GM19023 (cell line): ENCODE data around the gene SLC36A2.
"Not testable (repeated sequence)": the region's sequence is repeated elsewhere in the genome, so short reads cannot be mapped to it uniquely, and the experiment has no call there.

Source experiments
- ATAC-seq: cut with Tn5 transposase; IDR thresholded peaks from one replicate; pipeline ENCODE4 v1.9.1; 2021; ENCODE audit warnings: mild to moderate bottlenecking, moderate library complexity; ENCODE audit not compliant: unreplicated experiment

SLC36A2 gene

DNA sequence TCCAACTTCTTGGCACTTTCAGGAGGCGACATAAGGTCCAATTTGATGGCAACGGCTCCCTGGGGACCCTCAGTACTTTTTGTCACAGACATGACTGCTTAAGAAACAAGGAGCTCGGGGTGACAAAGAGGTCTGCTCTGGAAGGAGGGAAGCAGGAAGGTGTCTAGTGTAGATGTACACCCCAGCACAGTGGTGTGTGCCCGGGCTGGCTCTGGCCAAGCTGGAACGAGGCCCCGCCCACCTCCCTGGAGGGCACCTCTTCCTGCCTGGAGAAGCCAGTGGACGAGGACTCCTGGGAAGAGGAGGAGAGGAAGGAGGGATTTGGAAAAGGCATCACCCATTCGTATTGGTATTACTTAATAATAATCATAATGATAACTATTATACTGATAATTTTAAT lies at the start of gene SLC36A2:
SLC36A2 (minus strand) TSS at position 191 of the 400 bp plus-strand sequence; CDS start at position 92, 99 bp downstream.
- ATAC-seq = no peak

- ATAC-seq = no peak
Observed at GRCh38 chr5:151388960-151389359, 41.6 kb upstream of the SLC36A2 start.

DNA sequence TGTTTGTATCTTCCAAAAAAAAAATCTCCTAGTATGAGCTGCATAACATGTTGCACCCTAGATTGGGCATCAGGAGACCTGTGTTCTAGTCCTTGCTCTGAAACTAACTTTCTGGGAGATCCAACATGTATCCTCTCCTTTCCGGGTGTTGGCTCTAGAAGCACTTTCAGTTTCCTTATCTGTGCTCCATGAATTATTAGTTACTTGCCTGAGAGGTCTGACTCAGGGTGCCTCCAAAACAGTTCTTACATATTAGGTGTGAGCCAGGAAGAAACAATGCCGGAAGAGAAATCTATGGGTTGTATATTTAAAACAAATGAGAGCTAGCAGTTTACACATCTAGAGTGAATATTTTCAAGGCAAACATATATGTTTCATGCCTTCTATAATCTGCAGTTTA lies 36.7 kb upstream of the SLC36A2 start:
- ATAC-seq = no peak

- no peak for ATAC-seq
Observed at GRCh38 chr5:151383011-151383410, 35.7 kb upstream of the SLC36A2 start.

GRCh38 chr5:151382576-151382975 lies 35.2 kb upstream of the SLC36A2 start:
- no peak for ATAC-seq

DNA sequence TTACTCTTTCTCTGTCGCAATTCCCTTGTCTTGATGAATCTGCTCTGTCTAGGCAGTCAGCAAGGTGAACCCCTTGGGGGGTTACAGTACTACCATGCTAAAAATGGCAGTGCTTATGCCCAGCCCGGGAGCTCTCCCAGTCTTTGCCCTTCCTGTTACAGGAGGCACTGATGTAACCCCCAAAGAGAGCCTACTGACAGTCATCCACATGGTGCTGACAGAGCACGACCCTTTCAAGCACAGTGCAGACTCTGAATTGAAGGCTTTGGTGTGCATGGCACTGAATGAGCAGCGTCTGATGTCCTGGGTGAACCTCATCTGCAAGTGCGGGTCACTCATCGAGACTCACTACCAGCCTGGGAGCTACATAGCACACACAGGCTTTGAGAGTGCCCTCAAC lies 34.5 kb upstream of the SLC36A2 start:
- no peak for ATAC-seq

DNA sequence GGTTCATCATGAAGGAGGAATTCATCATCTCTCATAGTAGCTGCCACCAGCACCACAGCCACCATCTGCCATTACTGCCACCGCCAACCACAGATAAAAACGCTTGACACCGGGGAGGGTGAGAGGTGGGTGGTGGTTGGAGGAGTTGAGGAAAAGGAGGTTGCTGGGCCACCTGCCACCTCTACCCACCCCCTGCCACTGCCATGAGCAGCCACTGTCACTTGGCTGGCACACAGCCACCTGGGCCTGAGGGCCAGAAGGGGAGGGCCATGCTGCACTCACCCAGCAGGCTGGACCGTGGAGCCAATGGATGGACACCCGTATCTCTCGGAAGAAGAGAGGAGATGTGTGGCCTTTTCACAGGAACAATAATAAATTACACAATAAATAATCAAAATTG lies 31.3 kb upstream of the SLC36A2 start:
- no peak for ATAC-seq

DNA sequence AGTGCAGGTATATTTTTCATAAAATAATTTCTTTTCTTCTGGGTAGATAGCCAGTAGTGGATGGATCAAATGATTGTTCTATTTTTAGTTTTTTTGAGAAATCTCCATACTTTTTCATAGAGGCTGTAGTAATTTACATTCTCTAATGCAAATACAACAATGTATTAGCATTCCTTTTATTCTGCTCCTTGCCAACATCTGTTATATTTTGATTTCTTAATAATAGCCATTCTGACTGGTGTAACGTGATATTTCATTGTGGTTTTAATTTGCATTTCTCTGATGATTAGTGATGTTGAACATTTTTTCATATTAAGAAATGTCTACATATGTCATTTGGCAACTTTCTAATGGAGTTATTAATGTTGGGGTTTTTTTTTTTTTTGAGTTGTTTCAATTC lies 27.2 kb upstream of the SLC36A2 start:
- no peak for ATAC-seq

GRCh38 chr5:151367038-151367437 lies 19.7 kb upstream of the SLC36A2 start:
- not testable (repeated sequence) for ATAC-seq

DNA sequence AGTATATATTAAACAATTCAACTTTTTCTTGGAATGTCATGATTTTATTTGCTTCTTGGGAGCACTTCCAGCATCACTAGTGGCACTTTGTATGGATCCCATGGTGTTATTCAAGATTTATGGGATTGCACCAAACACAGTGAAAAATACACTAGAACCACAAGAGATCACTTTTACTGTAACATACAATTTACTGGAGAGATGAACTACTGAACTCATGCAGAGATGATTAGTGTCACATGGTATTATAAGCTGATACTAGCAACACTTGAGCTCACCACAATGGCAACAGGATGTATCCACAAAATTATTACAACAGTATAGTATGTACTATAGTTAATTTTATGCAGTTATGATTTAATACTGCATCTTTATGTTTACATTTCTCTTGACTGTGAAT lies 16.3 kb upstream of the SLC36A2 start:
- ATAC-seq = no peak

GRCh38 chr5:151362970-151363369 lies 15.6 kb upstream of the SLC36A2 start:
- no peak for ATAC-seq

DNA sequence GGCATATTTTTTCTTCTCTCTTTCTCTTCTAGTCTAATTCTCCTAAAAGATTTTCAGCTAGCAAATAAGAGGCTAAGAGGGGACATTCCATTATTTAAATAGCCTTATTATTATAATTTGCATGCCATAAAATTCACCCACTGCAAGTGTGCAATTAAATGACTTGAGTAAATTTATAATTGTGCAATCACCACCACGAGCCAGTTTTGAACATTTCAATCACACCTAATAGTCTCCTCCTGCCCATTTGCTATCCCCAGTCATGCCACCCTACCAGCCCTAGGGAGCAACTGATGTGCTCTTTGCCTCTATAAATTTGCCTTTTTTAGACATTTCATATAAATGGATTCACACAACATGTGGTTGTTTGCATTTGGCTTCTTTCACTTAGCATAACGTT lies 12.0 kb upstream of the SLC36A2 start:
- ATAC-seq = no peak

DNA sequence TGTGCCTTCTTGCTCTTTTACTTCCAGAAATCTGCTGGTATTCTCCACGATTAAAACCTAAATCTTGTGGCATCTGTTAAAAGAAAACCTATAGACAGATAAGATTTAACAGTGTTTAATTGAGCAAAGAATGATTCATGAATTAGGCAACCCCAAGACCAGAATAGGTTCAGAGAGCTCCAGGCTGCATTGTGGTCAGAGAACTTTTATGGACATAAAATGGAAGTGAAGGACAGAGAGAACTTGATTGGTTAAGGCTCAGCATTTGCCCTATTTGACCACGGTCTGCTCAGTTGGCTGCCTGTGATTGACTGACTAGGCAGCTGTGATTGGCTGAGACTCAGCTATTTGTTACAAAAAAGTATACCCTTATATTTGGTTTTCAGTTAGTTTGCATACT lies 10.4 kb upstream of the SLC36A2 start:
- no peak for ATAC-seq

DNA sequence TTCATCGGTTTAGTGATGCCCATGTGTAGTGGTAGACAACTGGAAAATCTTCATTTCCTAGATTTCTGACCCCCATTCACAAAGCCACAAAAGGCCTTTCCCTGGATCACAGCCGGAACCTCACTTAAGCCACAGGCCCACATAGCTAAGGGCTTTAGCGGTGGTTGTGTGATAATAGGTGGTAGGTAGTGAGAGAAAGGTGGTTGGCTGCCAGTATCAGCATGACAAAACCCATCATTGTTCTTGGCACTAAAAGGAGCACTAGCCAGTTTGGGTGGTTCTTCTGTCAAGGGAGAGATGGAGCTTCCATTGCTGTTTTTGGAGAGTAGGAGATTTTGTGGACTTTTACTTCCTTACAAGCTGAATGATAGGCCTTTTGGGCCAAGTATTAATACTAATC lies 9.7 kb upstream of the SLC36A2 start:
- no peak for ATAC-seq

- ATAC-seq = no peak
Observed at GRCh38 chr5:151351671-151352070, 4.3 kb upstream of the SLC36A2 start.

DNA sequence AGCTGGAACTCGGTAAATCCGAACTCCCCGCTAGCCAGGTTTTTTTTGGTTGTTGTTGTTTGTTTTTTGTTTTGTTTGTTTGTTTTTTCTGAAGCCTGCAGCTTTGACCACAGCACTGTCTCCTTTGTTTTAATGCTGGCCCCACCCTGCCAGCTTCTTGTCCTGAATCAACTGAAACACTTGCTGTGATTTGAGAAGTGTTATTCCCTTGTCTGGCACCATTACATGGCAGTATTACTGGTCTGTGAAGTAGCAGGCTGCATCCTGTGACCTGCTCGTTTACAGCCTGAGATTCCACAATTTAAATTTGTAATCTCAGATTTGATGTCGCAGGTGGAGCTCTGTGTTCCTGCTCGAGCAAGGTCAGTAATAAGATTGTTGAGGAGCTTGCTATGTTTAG lies 1.4 kb upstream of the SLC36A2 start:
- no peak for ATAC-seq

DNA sequence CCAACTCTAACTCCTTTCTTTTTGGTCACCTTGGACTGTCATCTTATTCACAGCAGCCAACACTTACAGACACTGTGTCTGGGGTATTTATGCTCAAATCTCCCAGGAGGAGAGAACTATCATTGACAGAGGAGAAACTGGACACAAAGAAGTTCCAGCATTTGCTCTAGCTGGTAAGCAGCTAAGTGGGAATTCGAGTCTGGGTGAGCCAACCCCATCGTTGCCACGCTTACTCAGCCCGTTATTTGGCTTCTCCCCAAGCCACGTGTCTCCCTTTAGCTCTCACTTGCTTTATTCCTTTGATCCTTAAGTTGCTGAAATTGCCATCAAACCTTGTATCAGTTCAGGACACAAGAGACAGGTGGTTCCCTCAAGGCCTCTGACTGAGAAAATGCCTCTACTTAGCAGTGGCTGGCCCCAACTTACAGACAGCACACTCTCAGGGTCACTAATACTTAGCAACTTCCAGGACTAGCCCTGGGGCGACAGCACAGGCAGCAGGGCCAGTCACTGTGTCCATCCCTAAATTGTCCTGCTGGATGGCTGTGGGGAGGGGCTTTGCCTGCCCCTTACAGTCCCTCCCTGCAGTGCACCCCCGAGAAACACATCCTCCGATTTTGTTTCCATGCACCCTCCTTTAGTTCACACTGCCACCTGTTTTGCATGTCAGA lies 1.4 kb downstream of the SLC36A2 start:
- no peak for ATAC-seq

DNA sequence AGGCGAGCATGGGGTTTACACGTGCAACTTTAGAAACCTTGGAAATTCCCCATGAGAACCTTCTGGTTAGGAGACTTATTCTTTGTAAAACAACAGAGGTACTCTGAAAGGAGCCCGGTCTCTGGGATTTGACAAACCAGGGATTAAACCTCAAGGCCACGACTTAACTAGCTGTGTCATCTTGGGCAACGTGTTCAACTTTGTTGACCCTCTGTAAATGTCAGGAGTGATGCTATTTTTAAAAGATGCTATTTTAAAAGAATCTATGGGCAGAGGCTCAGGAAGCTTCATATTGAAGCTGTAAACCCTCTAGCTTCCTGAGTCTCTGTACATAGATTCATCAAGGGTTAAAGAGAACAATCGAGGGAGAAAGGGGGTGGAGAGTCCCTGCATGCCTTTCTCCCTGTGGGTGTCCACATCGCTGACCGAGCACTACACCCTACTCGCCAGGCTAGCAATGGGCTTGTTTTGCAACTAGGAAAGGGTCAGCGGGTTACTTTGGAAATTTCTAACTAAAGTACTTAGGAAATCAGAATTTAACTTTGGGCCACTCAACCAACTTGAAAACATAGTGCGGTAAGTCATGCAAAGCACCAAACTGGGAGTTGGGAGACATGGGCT lies 2.1 kb downstream of the SLC36A2 start:
- no peak for ATAC-seq

DNA sequence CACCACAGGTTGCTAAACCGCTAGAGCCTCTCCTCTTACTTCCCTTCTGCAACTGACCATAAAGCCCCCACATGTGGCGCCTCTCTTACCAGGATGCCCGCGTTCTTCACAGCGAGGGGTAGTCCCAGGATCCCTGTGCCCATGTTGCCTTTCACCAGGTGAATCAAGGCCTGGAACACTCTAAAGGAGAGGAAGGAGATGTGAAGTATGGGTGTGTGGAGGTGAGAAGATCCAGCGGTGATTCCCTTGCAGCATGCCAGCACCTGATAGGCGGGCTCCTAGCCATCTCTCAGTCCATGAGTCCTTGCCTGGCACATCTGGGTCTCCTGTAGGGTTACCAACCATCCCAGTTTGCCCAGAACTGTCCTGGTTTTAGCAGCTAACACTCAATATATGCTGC lies 3.3 kb downstream of the SLC36A2 start:
- ATAC-seq = no peak

- no peak for ATAC-seq
Observed at GRCh38 chr5:151340004-151340403, 7.4 kb downstream of the SLC36A2 start.

DNA sequence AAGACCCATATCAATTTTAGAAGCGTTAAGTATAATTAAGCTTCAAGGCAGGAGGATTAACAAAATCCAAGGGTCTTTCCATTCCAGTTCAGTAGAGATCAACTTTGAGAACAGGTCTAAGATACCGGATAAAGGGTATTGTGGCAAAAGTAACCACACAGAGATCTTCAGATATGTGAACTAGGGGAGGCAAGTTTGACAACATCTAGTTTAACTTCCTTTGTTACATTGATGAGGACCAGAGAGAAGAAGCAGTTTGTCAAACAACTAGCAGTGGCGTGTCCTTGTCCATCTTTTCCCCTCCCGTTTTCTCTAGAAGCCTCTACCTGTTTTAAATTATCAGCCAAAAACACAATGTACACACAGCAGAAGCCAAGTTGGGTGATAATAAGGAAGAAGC lies 8.6 kb downstream of the SLC36A2 start:
- ATAC-seq = no peak

GRCh38 chr5:151332857-151333256 lies 14.5 kb downstream of the SLC36A2 start:
- ATAC-seq = no peak

DNA sequence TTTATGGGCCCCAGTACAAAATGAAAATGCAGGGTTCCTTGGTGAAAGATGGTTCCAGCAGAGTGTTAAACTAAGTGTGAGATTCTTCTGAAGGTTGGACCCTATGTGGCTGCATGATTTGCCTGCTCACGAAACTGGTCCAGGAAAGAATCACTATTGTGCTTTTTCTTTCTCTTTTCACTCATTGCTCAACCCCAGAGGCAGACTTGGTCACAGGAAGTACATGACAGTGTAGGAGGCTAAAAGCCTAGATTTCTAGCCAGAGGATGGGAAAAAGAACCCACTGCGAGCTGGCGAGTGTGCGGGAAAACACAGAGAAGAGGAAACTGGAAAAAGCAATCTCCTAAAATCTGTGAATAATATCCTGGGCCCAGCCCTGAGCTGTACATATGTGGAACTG lies 18.6 kb downstream of the SLC36A2 start:
- ATAC-seq = no peak
